DMS 273 (cell line): Measurements from ENCODE around the gene GBE1.

Experiments used
- DNase-seq: peaks from one replicate; lab custom pipeline; 2025; ENCODE audit not compliant: unreplicated experiment; lab: John Stamatoyannopoulos, UW

Gene GBE1

GRCh38 chr3:81702126-81702525 is 59.3 kb downstream of the GBE1 start:
- DNase-seq: no peak

GRCh38 chr3:81699536-81700320 is 61.7 kb downstream of the GBE1 start:
- no peak for DNase-seq

GRCh38 chr3:81696090-81696489 is 65.4 kb downstream of the GBE1 start:
- DNase-seq: no peak

- no peak for DNase-seq
Observed at GRCh38 chr3:81695302-81695701, 66.1 kb downstream of the GBE1 start.

- DNase-seq: no peak
Observed at GRCh38 chr3:81694662-81695061, 66.8 kb downstream of the GBE1 start.

GRCh38 chr3:81692766-81693165 is 68.7 kb downstream of the GBE1 start:
- no peak for DNase-seq

GRCh38 chr3:81689617-81690016 is 71.8 kb downstream of the GBE1 start:
- no peak for DNase-seq

- no peak for DNase-seq
Observed at GRCh38 chr3:81684751-81685395, 76.6 kb downstream of the GBE1 start.

- DNase-seq: no peak
Observed at GRCh38 chr3:81676706-81677456, 84.6 kb downstream of the GBE1 start.

- no peak for DNase-seq
Observed at GRCh38 chr3:81674690-81675089, 86.8 kb downstream of the GBE1 start.

GRCh38 chr3:81668283-81668682 is 93.2 kb downstream of the GBE1 start:
- DNase-seq: no peak

- DNase-seq: peak; percentile 24
Observed at GRCh38 chr3:81666502-81667121, 94.8 kb downstream of the GBE1 start.

- no peak for DNase-seq
Observed at GRCh38 chr3:81663114-81663513, 98.3 kb downstream of the GBE1 start.

- DNase-seq: no peak
Observed at GRCh38 chr3:81660036-81660435, 101.4 kb downstream of the GBE1 start.

- no peak for DNase-seq
Observed at GRCh38 chr3:81658322-81658997, 103.0 kb downstream of the GBE1 start.

- no peak for DNase-seq
Observed at GRCh38 chr3:81651139-81651538, 110.3 kb downstream of the GBE1 start.

GRCh38 chr3:81650187-81650586 is 111.3 kb downstream of the GBE1 start:
- no peak for DNase-seq

- no peak for DNase-seq
Observed at GRCh38 chr3:81645248-81645647, 116.2 kb downstream of the GBE1 start.

- DNase-seq: peak; percentile 9
Observed at GRCh38 chr3:81643721-81644120, 117.7 kb downstream of the GBE1 start.

GRCh38 chr3:81638480-81638879 is 123.0 kb downstream of the GBE1 start:
- DNase-seq: no peak

- DNase-seq: no peak
Observed at GRCh38 chr3:81632659-81633058, 128.8 kb downstream of the GBE1 start.
